Prostate gland (tissue), 2 donors: ENCODE measurements around the gene ANKS1B.

Experiments
- CTCF ChIP-seq, 4 experiments: fragments of 200-600 bp in 2 of 4; fragments of 450-650 bp in 2 of 4; sonication (generic) in 2 of 4; IDR thresholded peaks; 1 replicate in 3 of 4; 2 replicates in 1 of 4; pipeline ENCODE4 v1.5.1; 2016 to 2019; ENCODE audit warnings: antibody characterized with exemption in 4 of 4, mild to moderate bottlenecking in 2 of 4, moderate library complexity in 2 of 4
- POLR2A ChIP-seq: fragments of 450-650 bp; IDR thresholded peaks from one replicate; pipeline ENCODE4 v1.6.1; 2016; ENCODE audit warnings: antibody characterized with exemption, mild to moderate bottlenecking

- TF ChIP-seq POLR2A (no peak), CTCF (IDR thresholded peaks at IDR 0.05) (no peak)
These were observed 551.6 kb downstream of the ANKS1B start for GRCh38 chr12:99433155-99433554.
